HepG2 (cell line): ENCODE measurements around the gene RAN. TPM values are rescaled to one million over a fixed set of nuclear protein-coding genes. Genes with fewer than 3 reads are reported as not detected.

Experiments used
- EEA1 ChIP-seq: sonication (generic); formaldehyde crosslinking; IDR thresholded peaks from 2 replicates; pipeline ENCODE4 v1.5.1; 2020; ENCODE audit warnings: mild to moderate bottlenecking, missing genetic modification reagents, borderline replicate concordance
- HNF4A ChIP-seq: sonication (generic); formaldehyde crosslinking; IDR thresholded peaks from 2 replicates; pipeline ENCODE4 v1.4.0; 2020; ENCODE audit warnings: missing genetic modification reagents
- KDM6A ChIP-seq: IDR thresholded peaks from 2 replicates; pipeline ENCODE4 v1.6.1; 2016; ENCODE audit warnings: low read depth
- LCORL ChIP-seq, 2 experiments: fragments of 450-650 bp in 1 of 2; sonication (generic) in 1 of 2; formaldehyde crosslinking in 1 of 2; IDR thresholded peaks; 2 replicates each; pipeline versions ENCODE4 v1.5.0 to v1.6.1; 2017 to 2020; ENCODE audit warnings: antibody characterized with exemption in 1 of 2, missing genetic modification reagents in 1 of 2
- NCOR1 ChIP-seq: fragments of 200-600 bp; sonication (generic); IDR thresholded peaks from 2 replicates; pipeline ENCODE4 v1.7.0; 2017; ENCODE audit warnings: antibody characterized with exemption, low read length, borderline replicate concordance
- PATZ1 ChIP-seq: sonication (generic); formaldehyde crosslinking; IDR thresholded peaks from 2 replicates; pipeline ENCODE4 v1.4.0; 2020; ENCODE audit warnings: missing genetic modification reagents
- TFE3 ChIP-seq: IDR thresholded peaks from 2 replicates; pipeline ENCODE4 v1.6.1; 2016
- ZGPAT ChIP-seq: IDR thresholded peaks from 2 replicates; pipeline ENCODE4 v1.6.1; 2016; ENCODE audit warnings: mild to moderate bottlenecking
- ZNF160 ChIP-seq: sonication (generic); formaldehyde crosslinking; IDR thresholded peaks from 2 replicates; pipeline ENCODE4 v1.8.0; 2022; ENCODE audit warnings: mild to moderate bottlenecking, inconsistent platforms, missing genetic modification reagents
- ZNF407 ChIP-seq: sonication (generic); formaldehyde crosslinking; IDR thresholded peaks from one replicate; pipeline ENCODE4 v1.5.1; 2020; ENCODE audit warnings: mild to moderate bottlenecking, missing genetic modification reagents; ENCODE audit errors: not compliant biosample characterization
- ZNF660 ChIP-seq: sonication (generic); formaldehyde crosslinking; IDR thresholded peaks from 2 replicates; pipeline ENCODE4 v1.5.1; 2020; ENCODE audit warnings: mild to moderate bottlenecking, low read depth, missing genetic modification reagents, borderline replicate concordance
- polyA plus RNA-seq, 8 experiments: library from polyadenylated mRNA; depleted of rRNA in 3 of 8; stranded (reverse) in 7 of 8; unstranded in 1 of 8; fragments of >200 nt; fragmentation: Illumina TruSeq in 4 of 8; extraction: Trizol in 4 of 8; gene quantifications; 2 replicates each; pipeline versions ENCODE4 v1.2.1 to v1.2.3, GENCODE V29; 2011 to 2016; ENCODE audit warnings: low read depth in 4 of 8, missing spikeins in 1 of 8, mixed read lengths in 1 of 8; ENCODE audit not compliant: insufficient read depth in 1 of 8
- total RNA-seq, 5 experiments: library from RNA; depleted of rRNA; stranded (reverse); fragments of >200 nt; fragmentation: Illumina TruSeq; extraction: Trizol; gene quantifications; 2 replicates each; pipeline ENCODE4 v1.2.3, GENCODE V29; 2016; ENCODE audit warnings: low read depth in 1 of 5

The RAN gene
- total and polyA plus RNA-seq, 2 of the 13 experiments (the other 11 are each of a cell fraction or from before 2014, with no cell fraction given) = 1,335 to 1,630 TPM

- TF ChIP-seq ZNF407 (no peak), ZGPAT (CRISPR knock-in tag) (0 out of 2 replicates have a peak, but pooled peaks have one; percentile 23), ZNF160 (CRISPR knock-in tag) (no peak), EEA1 (CRISPR knock-in tag) (no peak), KDM6A (CRISPR knock-in tag) (0 out of 2 replicates have a peak, but pooled peaks have one; percentile 35), ZNF660 (CRISPR knock-in tag) (no peak), TFE3 (CRISPR knock-in tag) (0 out of 2 replicates have a peak, but pooled peaks have one; percentile 55), HNF4A (peak; percentile 50; the same call in 1 of the 2 replicates), LCORL (IDR thresholded peaks at IDR 0.05) (no peak), LCORL (CRISPR knock-in tag; IDR thresholded peaks at IDR 0.05) (peak; percentile 71), PATZ1 (CRISPR knock-in tag) (0 out of 2 replicates have a peak, but pooled peaks have one; percentile 22), NCOR1 (peak; percentile 50; the same call in 1 of the 2 replicates)
Measured at GRCh38 chr12:130849561-130850417, 22.1 kb upstream of the RAN start (continued).
